Stimulated activated CD8-positive, alpha-beta memory T cell treated with anti-CD3 and anti-CD28 coated beads, Interleukin-12 subunit alpha, Interleukin-12 subunit beta, amount 100 ng/mL, for 1 hour (primary cell): ENCODE results near the gene FHIP1A.

ENCODE experiments used
- DNase-seq: peaks from one replicate; pipeline ENCODE4 v3.0.0-alpha.2; 2020; ENCODE audit warnings: low read depth

The FHIP1A gene

GRCh38 chr4:151418385-151418784, 9.4 kb downstream of the FHIP1A start:
- no peak for DNase-seq

GRCh38 chr4:151418856-151419255, 9.9 kb downstream of the FHIP1A start:
- no peak for DNase-seq

- no peak for DNase-seq
Observed at GRCh38 chr4:151420250-151420807, 11.4 kb downstream of the FHIP1A start.

- no peak for DNase-seq
Observed at GRCh38 chr4:151422854-151423253, 13.9 kb downstream of the FHIP1A start.

GRCh38 chr4:151426513-151426912, 17.5 kb downstream of the FHIP1A start:
- DNase-seq = no peak

GRCh38 chr4:151427266-151427665, 18.3 kb downstream of the FHIP1A start:
- no peak for DNase-seq

- no peak for DNase-seq
Observed at GRCh38 chr4:151428346-151428745, 19.4 kb downstream of the FHIP1A start.

- no peak for DNase-seq
Observed at GRCh38 chr4:151429957-151430570, 21.1 kb downstream of the FHIP1A start.

- DNase-seq = no peak
Observed at GRCh38 chr4:151430740-151431457, 21.9 kb downstream of the FHIP1A start.

GRCh38 chr4:151431728-151432127, 22.8 kb downstream of the FHIP1A start:
- no peak for DNase-seq

GRCh38 chr4:151432654-151433053, 23.7 kb downstream of the FHIP1A start:
- DNase-seq = no peak

GRCh38 chr4:151434183-151434860, 25.3 kb downstream of the FHIP1A start:
- no peak for DNase-seq

GRCh38 chr4:151436093-151436518, 27.1 kb downstream of the FHIP1A start:
- DNase-seq = no peak

- no peak for DNase-seq
Observed at GRCh38 chr4:151437505-151437904, 28.5 kb downstream of the FHIP1A start.

GRCh38 chr4:151438154-151438553, 29.2 kb downstream of the FHIP1A start:
- DNase-seq = no peak

- DNase-seq = no peak
Observed at GRCh38 chr4:151439320-151439719, 30.3 kb downstream of the FHIP1A start.

GRCh38 chr4:151442002-151442401, 33.0 kb downstream of the FHIP1A start:
- no peak for DNase-seq

GRCh38 chr4:151443247-151443646, 34.3 kb downstream of the FHIP1A start:
- DNase-seq = no peak

- no peak for DNase-seq
Observed at GRCh38 chr4:151443752-151444151, 34.8 kb downstream of the FHIP1A start.

GRCh38 chr4:151446208-151446607, 37.2 kb downstream of the FHIP1A start:
- no peak for DNase-seq

- DNase-seq = no peak
Observed at GRCh38 chr4:151454513-151454912, 45.5 kb downstream of the FHIP1A start.

- no peak for DNase-seq
Observed at GRCh38 chr4:151455212-151455611, 46.2 kb downstream of the FHIP1A start.

- no peak for DNase-seq
Observed at GRCh38 chr4:151458148-151458547, 49.2 kb downstream of the FHIP1A start.
